Subcutaneous abdominal adipose tissue (tissue), 5 donors: ENCODE data around the gene DNAAF1.
A peak's percentile ranks its signal among the peaks of the same experiment; 100 is the strongest.

Experiments used
- H3K27ac ChIP-seq: one replicate; pipeline ENCODE4 v1.7.0; 2013; ENCODE audit warnings: low read depth, mild to moderate bottlenecking, inconsistent platforms, low read length, moderate library complexity
- H3K27me3 ChIP-seq, 5 donors: one replicate each; pipeline ENCODE4 v1.7.0; 2013; ENCODE audit warnings: low read length in 5 of 5, inconsistent platforms in 1 of 5; ENCODE audit not compliant: control insufficient read depth in 5 of 5, insufficient read depth in 4 of 5
- H3K36me3 ChIP-seq, 5 donors: one replicate each; pipeline ENCODE4 v1.7.0; 2013; ENCODE audit warnings: low read length in 5 of 5; ENCODE audit not compliant: control insufficient read depth in 5 of 5, insufficient read depth in 5 of 5
- H3K4me1 ChIP-seq, 5 donors: one replicate each; pipeline ENCODE4 v1.7.0; 2013; ENCODE audit warnings: low read length in 5 of 5, mild to moderate bottlenecking in 3 of 5, moderate library complexity in 1 of 5; ENCODE audit not compliant: control insufficient read depth in 5 of 5, insufficient read depth in 5 of 5
- H3K4me3 ChIP-seq, 5 donors: one replicate each; pipeline ENCODE4 v1.7.0; 2013; ENCODE audit warnings: low read length in 5 of 5, low read depth in 1 of 5
- H3K9ac ChIP-seq, 5 donors: one replicate each; pipeline ENCODE4 v1.7.0; 2013; ENCODE audit warnings: low read length in 5 of 5, mild to moderate bottlenecking in 4 of 5, moderate library complexity in 3 of 5
- H3K9me3 ChIP-seq, 5 donors: one replicate each; pipeline ENCODE4 v1.7.0; 2013; ENCODE audit warnings: low read length in 5 of 5; ENCODE audit not compliant: control insufficient read depth in 5 of 5
- donor health status: healthy.
- donor health status: healthy.
- donor health status: healthy.
- donor health status: healthy.
- donor health status: healthy.

The DNAAF1 gene

GRCh38 chr16:84120023-84120422 is 25.1 kb upstream of the DNAAF1 start:
- Histone ChIP-seq H3K9ac (peak overlapping the region in 1 of 5 donors; percentile 28), H3K27me3 (no peaks in the 10 kb centered on the region), H3K27ac (no peak overlapping the region), H3K9me3 (no peaks in the 10 kb centered on the region), H3K4me1 (peaks cover 7 to 22% (median 20%) of the 10 kb centered on the region in 5 donors), H3K36me3 (peaks cover 9 to 19% (median 17%) of the 10 kb centered on the region in 5 donors), H3K4me3 (no peak overlapping the region)

- Histone ChIP-seq H3K4me1 (peaks cover 3 to 12% (median 11%) of the 10 kb centered on the region in 5 donors), H3K27me3 (no peaks in the 10 kb centered on the region), H3K9ac (no peak overlapping the region)
Observed at GRCh38 chr16:84121007-84121406, 24.1 kb upstream of the DNAAF1 start.

GRCh38 chr16:84124257-84125073 is 20.6 kb upstream of the DNAAF1 start:
- no peaks in the 10 kb centered on the region for H3K27me3 ChIP-seq
- H3K36me3 ChIP-seq, result peaks cover 9 to 34% (median 24%) of the 10 kb centered on the region in 5 donors
- H3K9me3 ChIP-seq, result no peaks in the 10 kb centered on the region
- H3K9ac ChIP-seq, result no peak overlapping the region
- H3K27ac ChIP-seq, result no peak overlapping the region
- no peak overlapping the region for H3K4me3 ChIP-seq
- H3K4me1 ChIP-seq, result no peaks in the 10 kb centered on the region

More at GRCh38 chr16:84121007-84121406, 24.1 kb upstream of the DNAAF1 start:
- no peak overlapping the region for H3K4me3 ChIP-seq
- peaks cover 9 to 19% (median 17%) of the 10 kb centered on the region in 5 donors for H3K36me3 ChIP-seq
- H3K9me3 ChIP-seq, result no peaks in the 10 kb centered on the region
- H3K27ac ChIP-seq, result no peak overlapping the region

GRCh38 chr16:84131117-84131516 is 14.0 kb upstream of the DNAAF1 start:
- H3K36me3 ChIP-seq, result peaks cover 11 to 31% (median 20%) of the 10 kb centered on the region in 5 donors
- no peaks in the 10 kb centered on the region for H3K9me3 ChIP-seq
- H3K4me3 ChIP-seq, result no peak overlapping the region
- no peaks in the 10 kb centered on the region for H3K27me3 ChIP-seq
- no peak overlapping the region for H3K9ac ChIP-seq
- H3K4me1 ChIP-seq, result peaks cover 0 to 3% (median 0%) of the 10 kb centered on the region in 5 donors
- no peak overlapping the region for H3K27ac ChIP-seq

- Histone ChIP-seq H3K4me1 (peaks cover 0 to 4% (median 0%) of the 10 kb centered on the region in 5 donors), H3K36me3 (peaks cover 11 to 26% (median 16%) of the 10 kb centered on the region in 5 donors), H3K4me3 (no peak overlapping the region), H3K9me3 (no peaks in the 10 kb centered on the region), H3K27me3 (no peaks in the 10 kb centered on the region), H3K9ac (no peak overlapping the region), H3K27ac (no peak overlapping the region)
Observed at GRCh38 chr16:84132527-84133285, 12.4 kb upstream of the DNAAF1 start.

- Histone ChIP-seq H3K9ac (no peak overlapping the region), H3K36me3 (no peaks in the 10 kb centered on the region), H3K27ac (no peak overlapping the region), H3K4me1 (peaks cover 0 to 9% (median 6%) of the 10 kb centered on the region in 5 donors), H3K27me3 (no peaks in the 10 kb centered on the region), H3K4me3 (no peak overlapping the region), H3K9me3 (no peaks in the 10 kb centered on the region)
Observed at GRCh38 chr16:84136331-84137125, 8.6 kb upstream of the DNAAF1 start.

GRCh38 chr16:84137287-84137686 is 7.8 kb upstream of the DNAAF1 start:
- Histone ChIP-seq H3K36me3 (no peaks in the 10 kb centered on the region), H3K9me3 (no peaks in the 10 kb centered on the region), H3K27ac (no peak overlapping the region), H3K4me3 (no peak overlapping the region), H3K9ac (no peak overlapping the region), H3K27me3 (no peaks in the 10 kb centered on the region), H3K4me1 (peaks cover 0 to 9% (median 6%) of the 10 kb centered on the region in 5 donors)

- H3K4me3 ChIP-seq, result no peak overlapping the region
- no peaks in the 10 kb centered on the region for H3K9me3 ChIP-seq
- H3K4me1 ChIP-seq, result peaks cover 0 to 9% (median 6%) of the 10 kb centered on the region in 5 donors
- no peaks in the 10 kb centered on the region for H3K27me3 ChIP-seq
- no peak overlapping the region for H3K9ac ChIP-seq
- H3K36me3 ChIP-seq, result no peaks in the 10 kb centered on the region
- H3K27ac ChIP-seq, result no peak overlapping the region
Observed at GRCh38 chr16:84137769-84138357, 7.2 kb upstream of the DNAAF1 start.

- no peaks in the 10 kb centered on the region for H3K36me3 ChIP-seq
- H3K9ac ChIP-seq, result no peak overlapping the region
- H3K4me1 ChIP-seq, result peaks cover 0 to 10% (median 7%) of the 10 kb centered on the region in 5 donors
- H3K9me3 ChIP-seq, result no peaks in the 10 kb centered on the region
- no peaks in the 10 kb centered on the region for H3K27me3 ChIP-seq
- no peak overlapping the region for H3K27ac ChIP-seq
- H3K4me3 ChIP-seq, result no peak overlapping the region
Observed at GRCh38 chr16:84138500-84138823, 6.6 kb upstream of the DNAAF1 start.
